Karpas-422 (cell line): ENCODE results near the gene FCN2. TPM values are rescaled to one million over a fixed set of nuclear protein-coding genes. Genes with fewer than 3 reads are reported as not detected.

ENCODE experiments used
- DNase-seq: peaks from one replicate; pipeline ENCODE4 v3.0.0-alpha.2; 2015
- H2AFZ ChIP-seq: fragments of 200-600 bp; sonication (generic); 2 replicates; pipeline ENCODE4 v1.6.1; 2014; ENCODE audit warnings: antibody characterized with exemption, low read length, mixed read lengths
- H3K27ac ChIP-seq: fragments of 200-600 bp; sonication (generic); 2 replicates; pipeline ENCODE4 v1.5.1; 2014; ENCODE audit warnings: mild to moderate bottlenecking, low read length, moderate library complexity
- H3K27me3 ChIP-seq: fragments of 200-600 bp; sonication (generic); 2 replicates; pipeline ENCODE4 v1.6.1; 2014; ENCODE audit warnings: low read length, mixed read lengths
- H3K36me3 ChIP-seq: fragments of 200-600 bp; sonication (generic); 2 replicates; pipeline ENCODE4 v1.6.1; 2014; ENCODE audit warnings: low read length, mixed read lengths; ENCODE audit not compliant: insufficient read depth
- H3K4me1 ChIP-seq: fragments of 200-600 bp; sonication (generic); 2 replicates; pipeline ENCODE4 v1.6.1; 2014; ENCODE audit warnings: mild to moderate bottlenecking, low read length, mixed read lengths
- H3K4me2 ChIP-seq: fragments of 200-600 bp; sonication (generic); 2 replicates; pipeline ENCODE4 v1.6.1; 2014; ENCODE audit warnings: low read length, low read depth, mild to moderate bottlenecking; ENCODE audit not compliant: poor library complexity, severe bottlenecking
- H3K4me3 ChIP-seq: fragments of 200-600 bp; sonication (generic); 2 replicates; pipeline ENCODE4 v1.5.1; 2014; ENCODE audit warnings: mild to moderate bottlenecking, antibody characterized with exemption, low read length, mixed read lengths
- H3K79me2 ChIP-seq: fragments of 200-600 bp; sonication (generic); 2 replicates; pipeline ENCODE4 v1.6.1; 2014; ENCODE audit warnings: mild to moderate bottlenecking, low read length, mixed read lengths
- H3K9ac ChIP-seq: fragments of 200-600 bp; sonication (generic); 2 replicates; pipeline ENCODE4 v1.6.0; 2014; ENCODE audit warnings: low read length
- H3K9me2 ChIP-seq: fragments of 200-600 bp; sonication (generic), shearing (Covaris generic); replicated peaks from 2 replicates; pipeline ENCODE4 v1.6.0; 2014; ENCODE audit warnings: mild to moderate bottlenecking, low read length, moderate library complexity; ENCODE audit not compliant: insufficient read depth
- H3K9me3 ChIP-seq: fragments of 300-700, 200-600 bp; sonication (generic); 2 replicates; pipeline ENCODE4 v1.6.1; 2014; ENCODE audit warnings: low read length, mixed read lengths
- H4K20me1 ChIP-seq: fragments of 200-600 bp; sonication (generic); 2 replicates; pipeline ENCODE4 v1.6.1; 2014; ENCODE audit warnings: mild to moderate bottlenecking, antibody characterized with exemption, low read length, low read depth; ENCODE audit not compliant: insufficient read depth
- total RNA-seq: library from RNA; depleted of rRNA; stranded (reverse); fragments of >200 nt; shearing (Covaris generic); gene quantifications from 2 replicates; pipeline ENCODE4 v1.2.3, GENCODE V29; 2014; ENCODE audit warnings: low replicate concordance

The FCN2 gene
- total RNA-seq, 1 experiment from 2014 or later: not detected

GRCh38 chr9:134912126-134912840 is 31.7 kb downstream of the FCN2 start:
- no peaks in the 10 kb centered on the region for H3K36me3 ChIP-seq
- no peaks in the 10 kb centered on the region for H3K79me2 ChIP-seq
- H3K27ac ChIP-seq: no peak overlapping the region
- H3K4me3 ChIP-seq: no peak overlapping the region
- H4K20me1 ChIP-seq: no peaks in the 10 kb centered on the region
- no peaks in the 10 kb centered on the region for H3K9me2 ChIP-seq
- no peak for DNase-seq
- H2AFZ ChIP-seq: no peak overlapping the region
- no peak overlapping the region for H3K4me2 ChIP-seq
- H3K9me3 ChIP-seq: no peaks in the 10 kb centered on the region
- H3K27me3 ChIP-seq: no peaks in the 10 kb centered on the region
- H3K4me1 ChIP-seq: no peaks in the 10 kb centered on the region; the same call in 1 of the 2 replicates
- no peak overlapping the region for H3K9ac ChIP-seq

- Histone ChIP-seq H3K4me1 (no peaks in the 10 kb centered on the region; the same call in 1 of the 2 replicates), H2AFZ (no peak overlapping the region), H3K9me3 (no peaks in the 10 kb centered on the region), H3K27me3 (no peaks in the 10 kb centered on the region), H3K9me2 (no peaks in the 10 kb centered on the region), H3K4me2 (no peak overlapping the region), H4K20me1 (no peaks in the 10 kb centered on the region), H3K4me3 (no peak overlapping the region), H3K79me2 (no peaks in the 10 kb centered on the region), H3K9ac (no peak overlapping the region), H3K27ac (no peak overlapping the region), H3K36me3 (no peaks in the 10 kb centered on the region)
- DNase-seq: no peak
Measured at GRCh38 chr9:134913041-134913712, 32.6 kb downstream of the FCN2 start.

- Histone ChIP-seq H3K9me2 (no peaks in the 10 kb centered on the region), H3K4me1 (no peaks in the 10 kb centered on the region), H3K27me3 (no peaks in the 10 kb centered on the region), H3K27ac (no peak overlapping the region), H3K4me3 (no peak overlapping the region), H3K9ac (no peak overlapping the region), H3K79me2 (no peaks in the 10 kb centered on the region), H2AFZ (no peak overlapping the region), H3K36me3 (no peaks in the 10 kb centered on the region), H3K9me3 (no peaks in the 10 kb centered on the region), H4K20me1 (no peaks in the 10 kb centered on the region), H3K4me2 (no peak overlapping the region)
- DNase-seq: no peak
Measured at GRCh38 chr9:134913713-134914500, 33.3 kb downstream of the FCN2 start.

- H3K27ac ChIP-seq: no peak overlapping the region
- H3K79me2 ChIP-seq: no peaks in the 10 kb centered on the region
- no peaks in the 10 kb centered on the region for H3K27me3 ChIP-seq
- H2AFZ ChIP-seq: no peak overlapping the region
- DNase-seq: no peak
- H3K9me2 ChIP-seq: no peaks in the 10 kb centered on the region
- no peaks in the 10 kb centered on the region for H3K4me1 ChIP-seq
- H4K20me1 ChIP-seq: no peaks in the 10 kb centered on the region
- no peaks in the 10 kb centered on the region for H3K9me3 ChIP-seq
- no peak overlapping the region for H3K4me3 ChIP-seq
- H3K36me3 ChIP-seq: no peaks in the 10 kb centered on the region
- H3K4me2 ChIP-seq: no peak overlapping the region
- no peak overlapping the region for H3K9ac ChIP-seq
Measured at GRCh38 chr9:134914501-134914834, 33.9 kb downstream of the FCN2 start.

- no peak for DNase-seq
- no peak overlapping the region for H3K4me2 ChIP-seq
- no peak overlapping the region for H2AFZ ChIP-seq
- no peak overlapping the region for H3K27ac ChIP-seq
- no peaks in the 10 kb centered on the region for H3K4me1 ChIP-seq
- H4K20me1 ChIP-seq: no peaks in the 10 kb centered on the region
- H3K9me2 ChIP-seq: no peaks in the 10 kb centered on the region
- H3K36me3 ChIP-seq: no peaks in the 10 kb centered on the region
- no peaks in the 10 kb centered on the region for H3K9me3 ChIP-seq
- H3K4me3 ChIP-seq: no peak overlapping the region
- H3K27me3 ChIP-seq: no peaks in the 10 kb centered on the region
- no peaks in the 10 kb centered on the region for H3K79me2 ChIP-seq
- H3K9ac ChIP-seq: no peak overlapping the region
Measured at GRCh38 chr9:134915046-134915985, 34.7 kb downstream of the FCN2 start.

GRCh38 chr9:134916161-134916665 is 35.6 kb downstream of the FCN2 start:
- H3K9ac ChIP-seq: no peak overlapping the region
- no peak for DNase-seq
- no peaks in the 10 kb centered on the region for H3K4me1 ChIP-seq
- no peaks in the 10 kb centered on the region for H3K9me2 ChIP-seq
- no peaks in the 10 kb centered on the region for H4K20me1 ChIP-seq
- H2AFZ ChIP-seq: no peak overlapping the region
- H3K27me3 ChIP-seq: no peaks in the 10 kb centered on the region
- H3K4me2 ChIP-seq: no peak overlapping the region
- no peak overlapping the region for H3K4me3 ChIP-seq
- H3K9me3 ChIP-seq: no peaks in the 10 kb centered on the region
- H3K36me3 ChIP-seq: no peaks in the 10 kb centered on the region
- no peak overlapping the region for H3K27ac ChIP-seq
- H3K79me2 ChIP-seq: no peaks in the 10 kb centered on the region

GRCh38 chr9:134917431-134918373 is 37.1 kb downstream of the FCN2 start, which contains the start of gene FCN1:
Gene FCN1 (minus strand): TSS chr9:134917912. CDS start chr9:134917871, 41 bp downstream.
- Histone ChIP-seq H3K79me2 (no peaks in the 10 kb centered on the region), H3K9ac (no peak within 1 kb of the TSS), H3K9me2 (no peaks in the 10 kb centered on the region), H3K4me1 (no peaks in the 10 kb centered on the region), H3K27ac (no peak within 1 kb of the TSS), H3K4me2 (no peak within 1 kb of the TSS), H3K4me3 (no peak within 1 kb of the TSS), H3K36me3 (no peaks in the 10 kb centered on the region), H3K27me3 (no peaks in the 10 kb centered on the region), H4K20me1 (no peaks in the 10 kb centered on the region), H3K9me3 (no peaks in the 10 kb centered on the region), H2AFZ (no peak within 1 kb of the TSS)
- DNase-seq: no peak
